A673 (cell line): ENCODE results near the gene SEMA3E.

Experiments used
- EZH2 ChIP-seq: fragments of 200-600 bp; sonication (generic); IDR thresholded peaks from 2 replicates; pipeline ENCODE4 v1.6.1; 2017; ENCODE audit warnings: borderline replicate concordance, low read depth, mild to moderate bottlenecking, mixed read lengths, antibody characterized with exemption, low read length; ENCODE audit not compliant: poor library complexity, severe bottlenecking
- TF ChIP-seq, protein P1 (sequence below): fragments of 300-800, 200-600 bp; sonication (generic); conservative IDR thresholded peaks from 2 replicates; pipeline ENCODE4 v1.5.1; 2017; ENCODE audit warnings: low read depth, mild to moderate bottlenecking, antibody characterized with exemption, low read length, moderate library complexity, mixed read lengths

DNA sequence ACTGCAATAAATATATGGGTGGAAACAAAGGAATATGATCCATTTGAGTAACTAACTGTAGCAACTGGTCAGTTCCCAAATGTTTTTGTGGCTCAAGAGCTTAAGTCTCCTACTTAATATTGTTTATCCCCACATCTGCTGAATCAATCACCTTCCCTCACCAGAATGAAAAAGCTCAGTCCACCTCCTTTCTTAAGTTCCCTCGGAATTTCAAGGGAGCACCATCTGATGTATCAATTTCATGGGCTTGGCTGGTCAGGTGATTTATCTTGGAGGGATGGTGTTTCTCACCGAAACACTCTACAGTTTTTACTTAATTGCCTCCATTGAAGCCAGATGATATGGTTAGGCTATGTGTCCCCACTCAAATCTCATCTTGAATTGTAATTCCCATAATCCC is 176.6 kb downstream of the SEMA3E start:
- TF ChIP-seq, protein P1, sequence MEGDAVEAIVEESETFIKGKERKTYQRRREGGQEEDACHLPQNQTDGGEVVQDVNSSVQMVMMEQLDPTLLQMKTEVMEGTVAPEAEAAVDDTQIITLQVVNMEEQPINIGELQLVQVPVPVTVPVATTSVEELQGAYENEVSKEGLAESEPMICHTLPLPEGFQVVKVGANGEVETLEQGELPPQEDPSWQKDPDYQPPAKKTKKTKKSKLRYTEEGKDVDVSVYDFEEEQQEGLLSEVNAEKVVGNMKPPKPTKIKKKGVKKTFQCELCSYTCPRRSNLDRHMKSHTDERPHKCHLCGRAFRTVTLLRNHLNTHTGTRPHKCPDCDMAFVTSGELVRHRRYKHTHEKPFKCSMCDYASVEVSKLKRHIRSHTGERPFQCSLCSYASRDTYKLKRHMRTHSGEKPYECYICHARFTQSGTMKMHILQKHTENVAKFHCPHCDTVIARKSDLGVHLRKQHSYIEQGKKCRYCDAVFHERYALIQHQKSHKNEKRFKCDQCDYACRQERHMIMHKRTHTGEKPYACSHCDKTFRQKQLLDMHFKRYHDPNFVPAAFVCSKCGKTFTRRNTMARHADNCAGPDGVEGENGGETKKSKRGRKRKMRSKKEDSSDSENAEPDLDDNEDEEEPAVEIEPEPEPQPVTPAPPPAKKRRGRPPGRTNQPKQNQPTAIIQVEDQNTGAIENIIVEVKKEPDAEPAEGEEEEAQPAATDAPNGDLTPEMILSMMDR = no peak
- TF ChIP-seq EZH2 = no peak
